Measurements from ENCODE around the gene DNAL4. TPM values are rescaled to one million over a fixed set of nuclear protein-coding genes. Genes with fewer than 3 reads are reported as not detected.
A peak's percentile ranks its signal among the peaks of the same experiment; 100 is the strongest.

Gene DNAL4
- total and polyA plus RNA-seq, 2 donors (not counting 1 experiment from before 2014, with no cell fraction given), result 9.9 to 10.3 TPM

DNA sequence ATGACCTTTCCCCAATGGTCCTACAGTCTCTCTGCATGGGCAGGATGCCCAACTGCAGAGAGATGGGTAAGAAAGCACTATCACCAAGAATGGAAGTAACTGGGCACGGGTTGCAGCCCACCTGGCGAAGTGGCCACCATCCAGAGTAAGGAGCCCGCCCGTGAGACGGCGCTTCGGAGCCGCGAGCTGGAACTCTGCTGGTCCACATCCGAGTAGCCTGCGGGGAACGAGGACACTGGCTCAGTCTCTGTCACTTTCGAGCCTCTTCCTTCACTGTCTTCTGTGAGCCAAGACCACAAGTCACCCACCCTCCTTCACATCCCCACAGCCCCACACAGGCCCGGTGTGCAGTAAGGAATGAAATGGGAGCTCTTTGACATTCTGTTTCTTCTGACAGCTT is 43.8 kb downstream of the DNAL4 start:
- H3K27me3 Mint-ChIP-seq, result no peaks in the 10 kb centered on the region
- DNase-seq, result no peak
- H3K9me3 ChIP-seq (ENCODE audit: control extremely low read depth in 1 of 3, control insufficient read depth in 2 of 3, insufficient read depth in 1 of 3, low read length in 2 of 3), result peaks cover 0 to 8% (median 0%) of the 10 kb centered on the region in 3 donors

More for the DNA sequence above, 43.8 kb downstream of the DNAL4 start:
- no peak overlapping the region for H3K4me3 ChIP-seq (ENCODE audit: control extremely low read depth in 1 of 5, extremely low read depth in 1 of 5, insufficient read depth in 1 of 5, low read depth in 2 of 5, low read length in 4 of 5)
- H3K27ac ChIP-seq (ENCODE audit: low read length in 2 of 2), result peak overlapping the region; percentile 72 to 87
- WGBS (ENCODE audit: insufficient coverage), result 95% methylated on average over 12 of the region's 14 CpGs
- H3K9me3 Mint-ChIP-seq (ENCODE audit: insufficient read depth), result no peaks in the 10 kb centered on the region
- ChIA-PET CTCF (interaction anchor here (0.7 to 2.4 kb wide), 3 partner anchors 16 to 93 kb away, joined by 3 to 8 read pairs (median 6); no protein-coding TSS in a partner anchor), POLR2A (interaction anchor here (0.8 to 1.4 kb wide), 3 partner anchors 10 to 15 kb away, joined by 3 to 4 read pairs (median 3); no protein-coding TSS in a partner anchor)
- peaks cover 1 to 80% of the 10 kb centered on the region in 2 experiments for H3K36me3 ChIP-seq (replicated peaks in 1 of 2; ENCODE audit: control extremely low read depth in 1 of 2, control insufficient read depth in 1 of 2, extremely low read depth in 1 of 2, insufficient read depth in 2 of 2, low read length in 1 of 2)
- H3K9ac ChIP-seq (ENCODE audit: low read length), result no peak overlapping the region
- H3K4me2 ChIP-seq (replicated peaks; ENCODE audit: low read depth, low read length, poor library complexity, severe bottlenecking), result peak overlapping the region; percentile 96
- H3K4me1 ChIP-seq (ENCODE audit: control insufficient read depth in 2 of 2, insufficient read depth in 2 of 2, low read length in 2 of 2), result peaks cover 41 to 46% of the 10 kb centered on the region in 2 donors
- TF ChIP-seq EZH2 (IDR thresholded peaks at IDR 0.05; ENCODE audit: borderline replicate concordance, insufficient read depth, low read depth, low read length, poor library complexity, severe bottlenecking), result no peak
- TF ChIP-seq, protein P1, sequence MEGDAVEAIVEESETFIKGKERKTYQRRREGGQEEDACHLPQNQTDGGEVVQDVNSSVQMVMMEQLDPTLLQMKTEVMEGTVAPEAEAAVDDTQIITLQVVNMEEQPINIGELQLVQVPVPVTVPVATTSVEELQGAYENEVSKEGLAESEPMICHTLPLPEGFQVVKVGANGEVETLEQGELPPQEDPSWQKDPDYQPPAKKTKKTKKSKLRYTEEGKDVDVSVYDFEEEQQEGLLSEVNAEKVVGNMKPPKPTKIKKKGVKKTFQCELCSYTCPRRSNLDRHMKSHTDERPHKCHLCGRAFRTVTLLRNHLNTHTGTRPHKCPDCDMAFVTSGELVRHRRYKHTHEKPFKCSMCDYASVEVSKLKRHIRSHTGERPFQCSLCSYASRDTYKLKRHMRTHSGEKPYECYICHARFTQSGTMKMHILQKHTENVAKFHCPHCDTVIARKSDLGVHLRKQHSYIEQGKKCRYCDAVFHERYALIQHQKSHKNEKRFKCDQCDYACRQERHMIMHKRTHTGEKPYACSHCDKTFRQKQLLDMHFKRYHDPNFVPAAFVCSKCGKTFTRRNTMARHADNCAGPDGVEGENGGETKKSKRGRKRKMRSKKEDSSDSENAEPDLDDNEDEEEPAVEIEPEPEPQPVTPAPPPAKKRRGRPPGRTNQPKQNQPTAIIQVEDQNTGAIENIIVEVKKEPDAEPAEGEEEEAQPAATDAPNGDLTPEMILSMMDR (IDR thresholded peaks at IDR 0.05), result no peak
- ATAC-seq (ENCODE audit: low read depth), result no peak
- H3K27ac Mint-ChIP-seq, result peak overlapping the region; percentile 81
- no peaks in the 10 kb centered on the region for H3K27me3 ChIP-seq (replicated peaks in 1 of 4; ENCODE audit: control extremely low read depth in 1 of 4, control insufficient read depth in 3 of 4, insufficient read depth in 4 of 4, low read length in 3 of 4)
- intact Hi-C loops (cut with micrococcal nuclease), result loop anchor here (5.0 to 10.0 kb wide), 2 partner anchors 125 to 243 kb away; partner anchors contain the start of genes CBX6 and DDX17
- H3K79me2 ChIP-seq (ENCODE audit: control insufficient read depth, insufficient read depth, low read length), result peaks cover 83% of the 10 kb centered on the region
- peaks cover 43% of the 10 kb centered on the region for H3K4me1 Mint-ChIP-seq
- no peak overlapping the region for H3K4me3 Mint-ChIP-seq
- no peak overlapping the region for H2AFZ ChIP-seq (ENCODE audit: insufficient read depth, low read depth, low read length, poor library complexity, severe bottlenecking)
- H4K20me1 ChIP-seq (ENCODE audit: control insufficient read depth, insufficient read depth, low read length, poor library complexity, severe bottlenecking), result peaks cover 52% of the 10 kb centered on the region

All from B cell (primary cell).